MM.1S (cell line): ENCODE data around the gene MBOAT2.

Experiments
- DNase-seq: peaks from one replicate; pipeline ENCODE4 v3.0.0-alpha.2; 2015
- H2AFZ ChIP-seq: fragments of 300-600 bp; sonication (generic); 2 replicates; pipeline ENCODE4 v1.6.0; 2016; ENCODE audit warnings: antibody characterized with exemption, low read length
- H3F3A ChIP-seq: fragments of 300-600 bp; sonication (generic); 2 replicates; pipeline ENCODE4 v1.6.1; 2016; ENCODE audit warnings: mild to moderate bottlenecking, antibody characterized with exemption, low read length, moderate library complexity, mixed read lengths; ENCODE audit not compliant: insufficient read depth
- H3K27ac ChIP-seq: fragments of 300-600 bp; sonication (generic); 2 replicates; pipeline ENCODE4 v1.5.1; 2016; ENCODE audit warnings: mild to moderate bottlenecking, low read length
- H3K27me3 ChIP-seq: fragments of 300-600 bp; sonication (generic); replicated peaks from 2 replicates; pipeline ENCODE4 v1.6.0; 2016; ENCODE audit warnings: low read length; ENCODE audit not compliant: insufficient read depth
- H3K36me3 ChIP-seq: fragments of 300-600 bp; sonication (generic); replicated peaks from 2 replicates; pipeline ENCODE4 v1.6.1; 2016; ENCODE audit warnings: mild to moderate bottlenecking, low read length, mixed read lengths; ENCODE audit not compliant: insufficient read depth
- H3K4me1 ChIP-seq: fragments of 300-600 bp; sonication (generic); 2 replicates; pipeline ENCODE4 v1.6.1; 2016; ENCODE audit warnings: low read length, mixed read lengths
- H3K4me2 ChIP-seq: fragments of 300-600 bp; sonication (generic); 2 replicates; pipeline ENCODE4 v1.6.0; 2016; ENCODE audit warnings: low read depth, low read length
- H3K4me3 ChIP-seq: fragments of 300-600 bp; sonication (generic); 2 replicates; pipeline ENCODE4 v1.5.1; 2016; ENCODE audit warnings: low read length, mixed read lengths
- H3K79me2 ChIP-seq: fragments of 300-600 bp; sonication (generic); 2 replicates; pipeline ENCODE4 v1.6.1; 2016; ENCODE audit warnings: mixed run types, low read length, mixed read lengths
- H3K9ac ChIP-seq: fragments of 300-600 bp; sonication (generic); 2 replicates; pipeline ENCODE4 v1.6.1; 2016; ENCODE audit warnings: low read length, mixed read lengths
- H3K9me2 ChIP-seq: fragments of 300-600 bp; sonication (generic); replicated peaks from 2 replicates; pipeline ENCODE4 v1.6.1; 2016; ENCODE audit warnings: mild to moderate bottlenecking, low read length, mixed read lengths; ENCODE audit not compliant: insufficient read depth
- H3K9me3 ChIP-seq: fragments of 300-600 bp; sonication (generic); replicated peaks from 2 replicates; pipeline ENCODE4 v1.6.1; 2016; ENCODE audit warnings: mild to moderate bottlenecking, low read length, mixed read lengths; ENCODE audit not compliant: insufficient read depth
- H4K20me1 ChIP-seq: fragments of 300-600 bp; sonication (generic); 2 replicates; pipeline ENCODE4 v1.6.1; 2016; ENCODE audit warnings: mild to moderate bottlenecking, low read length, moderate library complexity, mixed read lengths; ENCODE audit not compliant: insufficient read depth
- CTCF ChIP-seq: fragments of 300-600 bp; sonication (generic); IDR thresholded peaks from 2 replicates; pipeline ENCODE4 v1.5.1; 2016; ENCODE audit warnings: antibody characterized with exemption, low read length, mixed read lengths
- EZH2 ChIP-seq: fragments of 300-600 bp; sonication (generic); optimal IDR thresholded peaks from 2 replicates; pipeline ENCODE3; 2017; ENCODE audit warnings: low read depth, mild to moderate bottlenecking, antibody characterized with exemption, low read length, mixed read lengths
- EZH2phosphoT487 ChIP-seq: fragments of 300-600 bp; sonication (generic); IDR thresholded peaks from 2 replicates; pipeline ENCODE4 v1.6.1; 2018; ENCODE audit warnings: antibody characterized with exemption, low read length

The MBOAT2 gene

DNA sequence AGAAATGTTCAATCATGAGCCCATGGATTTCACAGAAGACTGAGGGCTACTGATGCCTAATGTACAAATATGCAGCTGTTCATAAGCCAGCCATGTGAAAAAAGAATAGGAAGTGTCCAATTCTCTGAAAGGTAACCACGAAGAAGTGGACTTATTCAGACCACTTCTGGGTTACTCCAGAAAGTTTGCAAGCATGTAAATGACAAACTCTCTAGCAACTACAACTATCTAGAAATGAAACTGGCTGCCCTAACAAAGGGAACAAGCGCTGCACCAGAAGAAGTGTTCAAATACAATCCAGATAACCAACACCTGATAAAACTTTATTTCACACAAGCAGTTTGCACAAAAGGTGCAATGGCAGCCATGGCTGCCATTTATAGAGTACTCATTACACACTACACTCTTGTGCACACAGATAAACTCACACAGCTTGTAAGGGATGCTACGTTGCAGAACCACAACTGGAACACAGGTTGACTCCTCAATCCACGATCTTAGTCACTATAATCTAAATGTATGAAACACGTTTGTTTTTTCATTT is 13.9 kb downstream of the MBOAT2 start:
- H3K36me3 ChIP-seq, result no peaks in the 10 kb centered on the region
- no peaks in the 10 kb centered on the region for H3K79me2 ChIP-seq
- no peaks in the 10 kb centered on the region for H3K27me3 ChIP-seq
- H3K4me2 ChIP-seq, result no peak overlapping the region
- no peak overlapping the region for H2AFZ ChIP-seq
- H4K20me1 ChIP-seq, result no peaks in the 10 kb centered on the region
- no peak for DNase-seq
- no peaks in the 10 kb centered on the region for H3K9me2 ChIP-seq
- peaks cover 7% of the 10 kb centered on the region; the same call in 1 of the 2 replicates for H3K4me1 ChIP-seq
- H3K27ac ChIP-seq, result no peak overlapping the region
- H3K9me3 ChIP-seq, result no peaks in the 10 kb centered on the region
- no peak overlapping the region for H3K9ac ChIP-seq
- TF ChIP-seq EZH2phosphoT487, result no peak
- TF ChIP-seq CTCF, result no peak
- no peak for TF ChIP-seq EZH2
- H3F3A ChIP-seq, result no peaks in the 10 kb centered on the region
- no peak overlapping the region for H3K4me3 ChIP-seq

GRCh38 chr2:8987410-8987809 is 16.1 kb downstream of the MBOAT2 start:
- no peak overlapping the region for H3K4me3 ChIP-seq
- H3K9me2 ChIP-seq, result no peaks in the 10 kb centered on the region
- no peaks in the 10 kb centered on the region for H3K36me3 ChIP-seq
- no peak for TF ChIP-seq EZH2
- H3K4me1 ChIP-seq, result peaks cover 7% of the 10 kb centered on the region; the same call in 1 of the 2 replicates
- no peak overlapping the region for H3K4me2 ChIP-seq
- no peaks in the 10 kb centered on the region for H3K27me3 ChIP-seq
- H2AFZ ChIP-seq, result no peak overlapping the region
- no peak overlapping the region for H3K27ac ChIP-seq
- H3K79me2 ChIP-seq, result no peaks in the 10 kb centered on the region
- H3K9me3 ChIP-seq, result no peaks in the 10 kb centered on the region
- no peak overlapping the region for H3K9ac ChIP-seq
- H3F3A ChIP-seq, result no peaks in the 10 kb centered on the region
- no peak for DNase-seq
- no peaks in the 10 kb centered on the region for H4K20me1 ChIP-seq

- no peak for TF ChIP-seq EZH2
- TF ChIP-seq CTCF, result peak; percentile 19
- Histone ChIP-seq H3K4me3 (no peak overlapping the region), H3K27ac (no peak overlapping the region), H3K4me2 (no peak overlapping the region), H3K27me3 (no peaks in the 10 kb centered on the region), H2AFZ (no peak overlapping the region), H3K9ac (no peak overlapping the region), H3F3A (no peaks in the 10 kb centered on the region), H3K9me3 (no peaks in the 10 kb centered on the region), H4K20me1 (no peaks in the 10 kb centered on the region), H3K4me1 (peaks cover 7% of the 10 kb centered on the region; the same call in 1 of the 2 replicates), H3K36me3 (no peaks in the 10 kb centered on the region), H3K79me2 (no peaks in the 10 kb centered on the region), H3K9me2 (no peaks in the 10 kb centered on the region)
- peak; percentile 16 for DNase-seq
These were observed 17.0 kb downstream of the MBOAT2 start for GRCh38 chr2:8986327-8986976.
